Stomach smooth muscle (tissue), 2 donors: ENCODE measurements around the gene WNT9A.
"Not testable (repeated sequence)": the region's sequence is repeated elsewhere in the genome, so short reads cannot be mapped to it uniquely, and the experiment has no call there.

Source experiments
- H3K27ac ChIP-seq: one replicate; pipeline ENCODE4 v1.7.0; 2013; ENCODE audit warnings: mild to moderate bottlenecking, low read length, inconsistent platforms
- H3K27me3 ChIP-seq, 2 donors: one replicate each; pipeline ENCODE4 v1.7.0; 2013; ENCODE audit warnings: low read length in 2 of 2; ENCODE audit not compliant: insufficient read depth in 2 of 2, control insufficient read depth in 1 of 2
- H3K36me3 ChIP-seq, 2 donors: one replicate each; pipeline ENCODE4 v1.7.0; 2013; ENCODE audit warnings: low read length in 2 of 2; ENCODE audit not compliant: control insufficient read depth in 2 of 2, insufficient read depth in 2 of 2
- H3K4me1 ChIP-seq: one replicate; pipeline ENCODE4 v1.7.0; 2013; ENCODE audit warnings: low read length; ENCODE audit not compliant: control insufficient read depth, insufficient read depth
- H3K4me3 ChIP-seq, 2 donors: one replicate each; pipeline ENCODE4 v1.7.0; 2013; ENCODE audit warnings: low read length in 2 of 2
- H3K9ac ChIP-seq, 2 donors: one replicate each; pipeline ENCODE4 v1.7.0; 2013; ENCODE audit warnings: low read length in 2 of 2, mild to moderate bottlenecking in 1 of 2
- H3K9me3 ChIP-seq, 2 donors: one replicate each; pipeline ENCODE4 v1.7.0; 2013; ENCODE audit warnings: low read length in 2 of 2; ENCODE audit not compliant: control insufficient read depth in 2 of 2
- donor health status: healthy.
- donor health status: Pancreatic carcinoma.

The WNT9A gene

GRCh38 chr1:227913764-227914721 is 33.7 kb downstream of the WNT9A start:
- H3K4me1 ChIP-seq, result peaks cover 24% of the 10 kb centered on the region
- no peaks in the 10 kb centered on the region for H3K9me3 ChIP-seq
- no peak overlapping the region for H3K4me3 ChIP-seq
- H3K36me3 ChIP-seq, result peaks cover 0 to 2% of the 10 kb centered on the region in 2 donors
- no peaks in the 10 kb centered on the region for H3K27me3 ChIP-seq
- H3K27ac ChIP-seq, result no peak overlapping the region
- H3K9ac ChIP-seq, result no peak overlapping the region

DNA sequence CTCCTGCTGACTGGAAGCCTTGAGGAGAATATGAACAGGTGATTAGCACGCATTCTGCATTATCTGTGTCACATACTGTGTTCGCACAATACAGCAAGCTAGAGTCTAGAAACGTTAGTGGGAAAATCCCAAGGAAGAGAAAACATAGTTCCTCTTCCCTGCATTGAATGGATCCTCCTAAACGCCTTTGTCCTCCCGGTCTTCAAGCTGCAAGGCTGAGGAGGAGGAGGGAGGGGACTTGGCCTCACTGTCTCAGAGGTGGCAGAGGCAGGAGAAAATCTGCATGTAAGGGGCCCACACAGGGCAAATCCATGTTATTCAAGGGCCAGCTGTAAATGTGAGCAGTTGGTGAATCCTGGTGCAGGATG is 34.4 kb downstream of the WNT9A start:
- H3K4me1 ChIP-seq, result peaks cover 24% of the 10 kb centered on the region
- H3K27me3 ChIP-seq, result no peaks in the 10 kb centered on the region
- no peaks in the 10 kb centered on the region for H3K9me3 ChIP-seq
- H3K4me3 ChIP-seq, result no peak overlapping the region
- H3K36me3 ChIP-seq, result peaks cover 0 to 2% of the 10 kb centered on the region in 2 donors
- H3K27ac ChIP-seq, result no peak overlapping the region
- H3K9ac ChIP-seq, result no peak overlapping the region

GRCh38 chr1:227912866-227913265 is 34.9 kb downstream of the WNT9A start:
- peaks cover 0 to 2% of the 10 kb centered on the region in 2 donors for H3K36me3 ChIP-seq
- peaks cover 24% of the 10 kb centered on the region for H3K4me1 ChIP-seq
- H3K9ac ChIP-seq, result no peak overlapping the region
- no peak overlapping the region for H3K27ac ChIP-seq
- no peak overlapping the region for H3K4me3 ChIP-seq
- no peaks in the 10 kb centered on the region for H3K27me3 ChIP-seq
- no peaks in the 10 kb centered on the region for H3K9me3 ChIP-seq

- Histone ChIP-seq H3K4me3 (no peak overlapping the region), H3K27me3 (no peaks in the 10 kb centered on the region), H3K4me1 (peaks cover 30% of the 10 kb centered on the region), H3K9me3 (no peaks in the 10 kb centered on the region), H3K27ac (peak overlapping the region; percentile 37), H3K36me3 (peaks cover 0 to under 1% of the 10 kb centered on the region in 2 donors), H3K9ac (no peak overlapping the region)
Observed at GRCh38 chr1:227911376-227911775, 36.4 kb downstream of the WNT9A start.

DNA sequence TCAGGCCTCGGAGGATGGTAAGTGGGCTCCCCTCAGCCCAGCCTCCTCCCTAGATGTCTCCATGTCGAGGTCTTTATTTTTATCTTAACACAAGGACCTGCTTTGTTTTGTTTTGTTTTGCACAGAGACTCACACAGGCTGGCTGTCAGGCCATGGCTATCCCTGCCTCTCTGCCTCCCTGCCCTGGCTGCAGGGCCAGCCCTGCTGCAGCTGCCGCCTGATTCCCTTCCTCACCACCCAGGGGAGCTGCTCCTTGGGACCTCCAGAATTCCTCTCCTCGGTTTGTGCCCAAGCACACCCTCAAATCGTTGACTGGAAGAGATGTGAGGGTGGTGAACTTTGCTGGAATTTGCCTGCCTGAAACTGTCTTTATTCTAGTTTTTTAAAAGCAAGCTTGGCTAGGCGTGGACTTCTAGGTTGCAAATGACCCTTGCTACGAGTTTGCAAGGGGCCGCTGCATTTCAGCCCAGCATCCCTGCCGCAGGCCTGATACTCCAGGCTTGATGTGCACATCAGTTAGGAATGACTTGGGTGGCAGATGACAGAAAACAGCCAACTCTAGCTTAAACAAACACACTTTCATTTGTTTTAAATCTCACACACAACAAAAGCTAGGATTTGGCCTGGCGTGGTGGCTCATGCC is 37.1 kb downstream of the WNT9A start:
- H3K4me3 ChIP-seq, result no peak overlapping the region
- no peaks in the 10 kb centered on the region for H3K36me3 ChIP-seq
- H3K27ac ChIP-seq, result peak overlapping the region; percentile 37

DNA sequence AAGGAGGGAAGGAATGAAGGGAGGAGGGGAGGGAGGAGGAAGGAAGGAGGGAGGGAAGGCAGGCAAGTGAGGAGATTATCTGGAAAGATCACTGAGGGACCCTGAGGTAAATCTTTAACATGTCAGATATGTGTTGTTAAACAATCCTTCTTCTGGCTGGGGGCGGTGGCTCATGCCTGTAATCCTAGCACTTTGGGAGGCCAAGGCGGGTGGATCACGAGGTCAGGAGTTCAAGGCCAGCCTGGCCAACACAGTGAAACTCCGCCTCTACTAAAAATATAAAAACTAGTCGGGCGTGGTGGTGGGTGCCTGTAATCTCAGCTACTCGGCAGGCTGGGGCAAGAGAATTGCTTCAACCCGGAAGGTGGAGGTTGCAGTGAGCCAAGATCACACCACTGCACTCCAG is 37.8 kb downstream of the WNT9A start:
- H3K9ac ChIP-seq, H3K27me3 ChIP-seq, H3K27ac ChIP-seq, H3K36me3 ChIP-seq, H3K9me3 ChIP-seq, H3K4me3 ChIP-seq: not testable (repeated sequence)
- H3K4me1 ChIP-seq, result peaks cover 27% of the 10 kb centered on the region

More for the DNA sequence above, 37.1 kb downstream of the WNT9A start:
- Histone ChIP-seq H3K27me3 (no peaks in the 10 kb centered on the region), H3K9me3 (no peaks in the 10 kb centered on the region), H3K4me1 (peaks cover 27% of the 10 kb centered on the region), H3K9ac (no peak overlapping the region)

DNA sequence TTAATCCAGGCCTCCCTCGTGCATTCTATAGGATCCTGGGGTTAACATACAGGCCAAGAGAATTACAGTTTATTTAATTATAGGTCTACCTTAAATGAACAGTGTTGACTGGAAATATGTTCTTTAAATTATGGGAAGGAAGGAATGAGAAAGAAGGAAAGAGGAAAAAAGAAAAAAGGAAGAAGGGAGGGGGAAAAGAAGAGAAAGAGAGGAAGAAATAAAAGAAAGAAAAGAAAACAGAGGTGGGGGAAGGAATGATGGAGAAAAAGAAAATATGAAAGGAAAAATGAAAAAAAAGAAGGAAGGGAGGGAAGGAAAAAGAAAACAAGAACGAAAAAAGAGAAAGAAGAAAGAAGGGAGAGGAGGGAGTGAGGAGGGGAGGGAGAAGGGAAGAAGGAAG is 38.5 kb downstream of the WNT9A start:
- H3K27me3 ChIP-seq, result no peaks in the 10 kb centered on the region
- no peak overlapping the region for H3K4me3 ChIP-seq
- H3K9me3 ChIP-seq, result no peaks in the 10 kb centered on the region
- H3K36me3 ChIP-seq, result no peaks in the 10 kb centered on the region
- no peak overlapping the region for H3K9ac ChIP-seq
- H3K4me1 ChIP-seq, result peaks cover 22% of the 10 kb centered on the region
- no peak overlapping the region for H3K27ac ChIP-seq

DNA sequence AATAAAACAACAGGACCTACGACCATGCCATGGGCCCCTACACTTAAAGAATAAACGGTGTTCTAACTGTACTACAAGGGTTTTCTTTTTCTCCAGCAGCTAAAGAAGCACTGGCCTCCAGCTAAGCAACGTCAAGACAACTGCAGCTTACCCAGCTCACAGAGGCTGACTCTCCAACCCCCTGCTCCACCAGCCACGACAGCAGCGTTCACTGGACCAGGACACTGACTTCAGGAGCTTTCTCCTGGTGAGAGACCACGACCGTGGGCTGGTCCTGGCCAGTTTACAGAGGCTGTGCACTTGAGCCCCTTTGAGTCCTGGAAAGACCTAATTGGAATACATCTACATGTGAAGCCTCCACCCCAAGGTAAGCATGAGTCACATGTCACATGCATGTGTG is 39.4 kb downstream of the WNT9A start:
- Histone ChIP-seq H3K4me3 (no peak overlapping the region), H3K9ac (no peak overlapping the region), H3K27me3 (no peaks in the 10 kb centered on the region), H3K9me3 (no peaks in the 10 kb centered on the region), H3K27ac (no peak overlapping the region), H3K4me1 (peaks cover 16% of the 10 kb centered on the region), H3K36me3 (no peaks in the 10 kb centered on the region)

GRCh38 chr1:227907439-227908015 is 40.2 kb downstream of the WNT9A start:
- no peak overlapping the region for H3K4me3 ChIP-seq
- H3K9ac ChIP-seq, result no peak overlapping the region
- H3K27ac ChIP-seq, result no peak overlapping the region
- peaks cover 18% of the 10 kb centered on the region for H3K4me1 ChIP-seq
- H3K36me3 ChIP-seq, result no peaks in the 10 kb centered on the region
- H3K9me3 ChIP-seq, result no peaks in the 10 kb centered on the region
- H3K27me3 ChIP-seq, result no peaks in the 10 kb centered on the region

DNA sequence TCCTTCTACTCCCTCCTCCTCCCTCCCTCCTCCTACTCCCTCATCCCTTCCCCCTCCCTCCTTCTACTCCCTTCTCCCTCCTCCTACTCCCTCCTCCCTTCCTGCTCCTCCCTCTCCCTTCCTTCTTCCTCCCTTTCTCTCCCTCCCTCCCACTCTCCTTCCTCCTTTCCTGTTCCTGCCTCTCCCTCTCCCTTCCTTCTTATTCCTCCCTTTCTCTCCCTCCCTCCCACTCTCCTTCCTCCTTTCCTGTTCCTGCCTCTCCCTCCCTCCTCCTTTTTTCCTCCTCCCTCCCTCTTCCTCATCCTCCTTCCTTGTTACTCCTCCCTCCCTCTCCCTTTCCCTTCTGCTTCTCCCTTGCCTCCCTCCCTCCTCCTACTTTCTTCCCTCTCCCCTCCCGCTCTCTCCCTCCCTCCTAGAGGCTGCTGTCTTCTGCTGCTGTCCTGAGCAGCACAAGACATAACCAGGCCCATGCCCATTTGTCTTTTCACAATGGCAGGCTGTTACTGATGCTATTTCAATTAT is 41.1 kb downstream of the WNT9A start:
- H3K4me3 ChIP-seq, result no peak overlapping the region
- H3K27me3 ChIP-seq, result no peaks in the 10 kb centered on the region
- no peak overlapping the region for H3K27ac ChIP-seq
- no peaks in the 10 kb centered on the region for H3K9me3 ChIP-seq
- H3K36me3 ChIP-seq, result no peaks in the 10 kb centered on the region
- H3K9ac ChIP-seq, result no peak overlapping the region
- H3K4me1 ChIP-seq, result peaks cover 18% of the 10 kb centered on the region
